ENCODE data around the gene TRMT10A. TPM values are rescaled to one million over a fixed set of nuclear protein-coding genes. Genes with fewer than 3 reads are reported as not detected.

TRMT10A gene
- total and polyA plus RNA-seq, 2 donors from 2014 or later: 4.3 to 5.7 TPM

DNA sequence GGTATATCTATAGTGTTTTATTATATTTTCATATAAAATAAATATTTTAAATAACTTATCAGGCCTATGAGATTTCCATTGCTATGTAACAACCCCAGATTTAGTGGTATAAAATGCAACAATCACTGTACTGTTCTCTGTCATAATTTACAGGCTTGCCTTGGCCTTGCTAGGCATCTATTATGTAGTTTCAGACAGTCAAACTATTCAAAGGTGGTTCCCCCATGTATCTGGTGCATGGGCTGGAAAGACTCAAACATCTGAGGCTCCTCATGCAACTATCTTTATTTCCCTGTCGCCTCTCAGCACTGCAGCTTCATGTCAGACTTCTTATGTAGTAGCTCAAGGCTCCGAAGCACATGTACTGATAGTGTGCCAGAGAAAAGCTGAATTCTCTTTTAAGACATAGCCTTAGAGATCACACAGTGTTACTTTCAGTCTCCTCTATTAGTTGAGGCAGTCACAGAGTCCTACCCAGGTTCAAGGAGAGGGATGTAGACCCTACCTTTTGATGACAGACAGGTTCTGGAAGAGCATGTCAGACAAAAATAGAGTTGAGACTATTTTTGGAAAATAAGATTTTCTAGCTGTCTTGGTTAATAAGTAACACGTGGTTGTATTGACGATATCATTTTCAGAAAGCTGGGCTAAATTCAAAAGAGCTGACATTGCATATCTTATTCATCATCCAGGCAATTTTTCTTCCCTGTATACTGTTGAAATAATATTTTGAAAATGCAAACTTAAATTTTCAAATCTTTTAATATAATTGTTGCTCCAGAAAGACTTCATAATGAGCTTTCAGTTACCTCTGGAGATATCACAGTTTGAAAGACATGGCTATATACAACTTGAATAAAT is 30.2 kb upstream of the TRMT10A start:
- Histone ChIP-seq H3K27me3 (ENCODE audit: control insufficient read depth, insufficient read depth, low read length) (no peaks in the 10 kb centered on the region), H3K36me3 (ENCODE audit: control insufficient read depth in 2 of 3, insufficient read depth in 3 of 3, low read length in 3 of 3) (no peaks in the 10 kb centered on the region), H3K9me3 (ENCODE audit: control insufficient read depth in 2 of 3, insufficient read depth in 1 of 3, low read length in 3 of 3) (no peaks in the 10 kb centered on the region), H3K27ac (ENCODE audit: low read depth in 2 of 2, low read length in 2 of 2) (no peak overlapping the region), H3K4me1 (ENCODE audit: control insufficient read depth in 2 of 3, insufficient read depth in 2 of 3, low read depth in 1 of 3, low read length in 3 of 3) (no peaks in the 10 kb centered on the region), H3K9ac (ENCODE audit: low read length in 3 of 3) (no peak overlapping the region), H3K4me3 (ENCODE audit: low read length in 3 of 3) (no peak overlapping the region)
- DNase-seq (no peak), FAIRE-seq (no peak)
- TF ChIP-seq, protein P1, sequence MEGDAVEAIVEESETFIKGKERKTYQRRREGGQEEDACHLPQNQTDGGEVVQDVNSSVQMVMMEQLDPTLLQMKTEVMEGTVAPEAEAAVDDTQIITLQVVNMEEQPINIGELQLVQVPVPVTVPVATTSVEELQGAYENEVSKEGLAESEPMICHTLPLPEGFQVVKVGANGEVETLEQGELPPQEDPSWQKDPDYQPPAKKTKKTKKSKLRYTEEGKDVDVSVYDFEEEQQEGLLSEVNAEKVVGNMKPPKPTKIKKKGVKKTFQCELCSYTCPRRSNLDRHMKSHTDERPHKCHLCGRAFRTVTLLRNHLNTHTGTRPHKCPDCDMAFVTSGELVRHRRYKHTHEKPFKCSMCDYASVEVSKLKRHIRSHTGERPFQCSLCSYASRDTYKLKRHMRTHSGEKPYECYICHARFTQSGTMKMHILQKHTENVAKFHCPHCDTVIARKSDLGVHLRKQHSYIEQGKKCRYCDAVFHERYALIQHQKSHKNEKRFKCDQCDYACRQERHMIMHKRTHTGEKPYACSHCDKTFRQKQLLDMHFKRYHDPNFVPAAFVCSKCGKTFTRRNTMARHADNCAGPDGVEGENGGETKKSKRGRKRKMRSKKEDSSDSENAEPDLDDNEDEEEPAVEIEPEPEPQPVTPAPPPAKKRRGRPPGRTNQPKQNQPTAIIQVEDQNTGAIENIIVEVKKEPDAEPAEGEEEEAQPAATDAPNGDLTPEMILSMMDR (IDR thresholded peaks at IDR 0.05; ENCODE audit: borderline replicate concordance, extremely low read depth, insufficient read depth): no peak
- intact Hi-C loops (cut with DNase I): no loop called here

DNA sequence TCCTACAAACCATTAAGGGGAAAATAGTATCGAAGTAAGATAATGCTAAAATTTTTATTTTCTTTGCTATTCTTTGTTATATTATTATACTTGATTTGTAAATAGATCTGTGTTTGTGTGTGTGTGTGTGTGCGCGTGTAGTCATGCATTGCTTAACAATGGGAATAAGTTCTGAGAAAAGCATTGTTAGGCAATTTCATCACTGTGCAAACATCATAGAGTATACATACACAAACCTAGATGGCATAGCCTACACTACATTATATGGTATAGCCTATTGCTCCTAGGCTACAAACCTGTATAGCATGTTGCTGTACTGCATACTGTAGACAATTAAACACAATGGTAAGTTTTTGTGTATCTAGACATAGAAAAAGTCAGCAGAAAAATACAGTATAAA is 27.9 kb upstream of the TRMT10A start:
- H3K27ac ChIP-seq (ENCODE audit: low read depth in 2 of 2, low read length in 2 of 2): no peak overlapping the region
- no peaks in the 10 kb centered on the region for H3K36me3 ChIP-seq (ENCODE audit: control insufficient read depth in 2 of 3, insufficient read depth in 3 of 3, low read length in 3 of 3)
- TF ChIP-seq, protein P1 (IDR thresholded peaks at IDR 0.05; ENCODE audit: borderline replicate concordance, extremely low read depth, insufficient read depth): no peak
- H3K9me3 ChIP-seq (ENCODE audit: control insufficient read depth in 2 of 3, insufficient read depth in 1 of 3, low read length in 3 of 3): no peaks in the 10 kb centered on the region
- H3K27me3 ChIP-seq (ENCODE audit: control insufficient read depth, insufficient read depth, low read length): no peaks in the 10 kb centered on the region
- no peak overlapping the region for H3K4me3 ChIP-seq (ENCODE audit: low read length in 3 of 3)
- no peaks in the 10 kb centered on the region for H3K4me1 ChIP-seq (ENCODE audit: control insufficient read depth in 2 of 3, insufficient read depth in 2 of 3, low read depth in 1 of 3, low read length in 3 of 3)
- H3K9ac ChIP-seq (ENCODE audit: low read length in 3 of 3): no peak overlapping the region
- intact Hi-C loops (cut with DNase I): no loop called here
- FAIRE-seq: no peak
- DNase-seq: no peak

DNA sequence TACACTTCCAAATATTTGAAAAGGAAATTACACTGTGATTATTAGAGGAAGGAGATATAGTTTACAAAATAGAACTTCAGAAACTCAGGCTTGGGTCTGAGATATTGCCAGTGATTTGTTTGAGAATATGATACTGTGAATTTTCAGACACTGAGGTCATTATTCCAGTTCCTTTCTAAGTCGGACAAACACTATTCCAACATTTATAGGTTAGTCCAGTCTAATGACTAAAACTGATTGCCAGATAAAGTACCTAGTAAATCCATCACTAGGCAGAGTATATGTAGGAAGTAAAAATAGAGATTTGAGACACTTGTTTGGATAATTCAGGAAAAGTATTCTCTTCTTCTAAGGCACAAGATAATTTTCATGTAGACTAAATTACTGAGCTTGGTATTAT is 24.0 kb upstream of the TRMT10A start:
- TF ChIP-seq, protein P1 (IDR thresholded peaks at IDR 0.05; ENCODE audit: borderline replicate concordance, extremely low read depth, insufficient read depth): no peak
- Histone ChIP-seq H3K4me1 (ENCODE audit: control insufficient read depth in 2 of 3, insufficient read depth in 2 of 3, low read depth in 1 of 3, low read length in 3 of 3) (no peaks in the 10 kb centered on the region), H3K36me3 (ENCODE audit: control insufficient read depth in 2 of 3, insufficient read depth in 3 of 3, low read length in 3 of 3) (no peaks in the 10 kb centered on the region), H3K27me3 (ENCODE audit: control insufficient read depth, insufficient read depth, low read length) (no peaks in the 10 kb centered on the region), H3K9ac (ENCODE audit: low read length in 3 of 3) (no peak overlapping the region), H3K9me3 (ENCODE audit: control insufficient read depth in 2 of 3, insufficient read depth in 1 of 3, low read length in 3 of 3) (no peaks in the 10 kb centered on the region), H3K27ac (ENCODE audit: low read depth in 2 of 2, low read length in 2 of 2) (no peak overlapping the region), H3K4me3 (ENCODE audit: low read length in 3 of 3) (no peak overlapping the region)
- FAIRE-seq: no peak
- intact Hi-C loops (cut with DNase I): no loop called here
- DNase-seq: no peak
